ENCODE results near the gene SLC6A19.

SLC6A19 gene

DNA sequence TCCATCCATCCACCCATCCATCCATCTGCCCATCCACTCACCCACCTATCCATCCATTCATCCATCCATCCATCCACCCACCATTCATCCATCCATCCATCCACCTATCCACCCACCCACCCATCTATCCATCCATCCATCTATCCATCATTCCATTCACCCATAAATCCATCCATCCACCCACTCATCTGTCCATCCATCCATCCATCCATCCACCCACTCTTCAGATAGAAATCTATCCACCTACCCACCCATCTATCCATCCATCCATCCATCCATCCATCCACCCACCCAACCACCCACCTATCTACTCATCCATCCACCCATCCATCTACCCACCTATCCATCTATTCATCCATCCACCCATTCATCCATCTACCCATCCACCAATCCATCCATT lies 35.0 kb upstream of the SLC6A19 start:
- DNase-seq (ENCODE audit: low read depth): no peak

DNA sequence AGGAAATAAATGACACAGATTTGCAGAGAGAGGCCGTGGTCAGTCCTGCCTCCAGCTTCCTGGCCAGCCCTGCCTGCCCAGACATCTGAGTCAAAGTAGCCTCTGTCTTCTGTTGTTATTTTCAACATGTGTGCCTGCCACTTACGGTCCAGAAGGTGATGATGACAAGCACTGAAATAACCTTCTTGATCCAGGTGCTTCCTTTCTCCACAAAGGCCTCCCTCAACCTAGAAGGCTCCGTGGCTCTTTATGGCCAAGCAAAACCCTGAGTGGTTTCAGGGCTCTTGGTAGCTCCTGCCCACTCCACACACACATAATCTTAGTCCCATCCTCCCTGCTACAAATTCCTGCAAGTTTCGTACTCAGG lies 34.1 kb upstream of the SLC6A19 start:
- no peak for DNase-seq (ENCODE audit: low read depth)

DNA sequence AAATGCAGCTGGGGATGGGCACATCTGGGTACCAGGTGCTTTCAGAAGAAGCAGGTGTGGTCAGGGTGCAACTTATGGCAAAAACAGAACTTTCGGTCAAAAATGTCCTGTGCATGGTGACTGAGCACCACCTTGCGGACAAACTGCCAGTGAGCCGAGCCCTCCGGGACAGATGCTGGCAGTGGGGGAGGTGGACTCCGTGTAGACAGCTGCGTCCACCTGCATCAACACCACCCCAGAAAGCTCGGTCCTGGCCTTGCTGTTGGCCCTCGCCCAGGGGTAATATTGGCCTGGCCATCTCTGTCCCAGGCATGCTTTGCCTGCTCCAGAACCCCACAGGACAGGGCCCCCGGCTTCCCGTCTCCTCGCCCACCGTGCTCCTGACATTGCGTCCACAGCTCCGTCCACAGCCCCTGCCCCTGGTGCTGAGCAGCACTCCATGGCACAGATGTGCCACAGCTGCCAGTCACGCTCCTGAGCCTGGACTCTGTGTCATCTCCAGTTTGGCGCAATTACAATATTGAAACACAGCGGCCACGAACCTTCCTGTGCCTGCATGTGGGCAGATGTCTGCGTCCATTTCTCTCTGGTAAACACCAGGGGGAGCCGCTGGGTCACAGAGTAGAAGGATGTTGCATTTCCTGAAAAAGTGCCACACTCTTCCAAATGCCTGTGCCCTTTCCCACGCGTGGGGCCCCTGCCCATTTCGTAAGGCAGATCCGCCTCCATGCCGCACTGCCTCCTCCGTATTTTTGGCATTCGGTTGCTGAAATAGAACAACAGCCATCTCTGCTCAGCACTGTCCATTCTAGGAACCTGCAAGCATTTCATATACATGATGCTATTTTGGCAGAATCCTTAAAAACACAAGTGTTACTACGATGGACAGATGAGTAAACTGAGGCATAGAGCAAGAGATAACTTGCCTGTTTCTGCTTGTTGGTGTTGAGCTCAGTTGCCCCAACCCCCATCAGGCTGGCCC lies 33.4 kb upstream of the SLC6A19 start:
- peak; percentile 63 for DNase-seq (ENCODE audit: low read depth)

- DNase-seq (ENCODE audit: low read depth): no peak
Observed at GRCh38 chr5:1168796-1169195, 32.6 kb upstream of the SLC6A19 start.

GRCh38 chr5:1169211-1170115 lies 31.9 kb upstream of the SLC6A19 start:
- no peak for DNase-seq (ENCODE audit: low read depth)

DNA sequence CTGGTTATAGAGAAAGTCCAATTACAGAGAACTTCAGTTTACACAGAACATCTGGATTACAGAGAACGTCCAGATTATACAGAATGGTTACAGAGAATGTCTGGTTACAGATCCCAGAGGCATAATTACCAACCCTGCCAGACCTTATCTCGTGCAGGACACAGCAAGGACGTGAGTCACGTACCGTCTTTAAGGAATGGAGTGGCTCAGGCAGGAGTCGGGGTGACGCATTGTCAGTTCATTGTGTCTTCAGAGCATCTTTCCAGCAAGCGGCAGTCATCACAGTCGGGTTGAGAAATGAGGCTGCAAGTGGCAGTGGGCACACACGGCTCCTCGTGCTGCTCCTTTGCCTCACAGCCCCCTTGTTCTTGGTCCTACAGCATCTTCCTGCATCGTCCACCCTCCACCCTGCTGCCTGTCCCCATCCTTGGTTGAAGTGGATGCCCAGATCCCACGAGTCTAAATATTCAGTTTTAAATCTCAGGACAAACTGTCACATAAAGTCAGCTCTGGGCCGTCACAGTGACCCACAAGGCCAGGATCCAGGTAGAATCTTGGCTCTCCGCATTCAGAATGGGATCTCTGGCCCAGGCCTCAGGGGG lies 30.0 kb upstream of the SLC6A19 start:
- DNase-seq (ENCODE audit: low read depth): peak; percentile 63

- no peak for DNase-seq (ENCODE audit: low read depth)
Observed at GRCh38 chr5:1172007-1172581, 29.3 kb upstream of the SLC6A19 start.

- no peak for DNase-seq (ENCODE audit: low read depth)
Observed at GRCh38 chr5:1172670-1173404, 28.6 kb upstream of the SLC6A19 start.

DNA sequence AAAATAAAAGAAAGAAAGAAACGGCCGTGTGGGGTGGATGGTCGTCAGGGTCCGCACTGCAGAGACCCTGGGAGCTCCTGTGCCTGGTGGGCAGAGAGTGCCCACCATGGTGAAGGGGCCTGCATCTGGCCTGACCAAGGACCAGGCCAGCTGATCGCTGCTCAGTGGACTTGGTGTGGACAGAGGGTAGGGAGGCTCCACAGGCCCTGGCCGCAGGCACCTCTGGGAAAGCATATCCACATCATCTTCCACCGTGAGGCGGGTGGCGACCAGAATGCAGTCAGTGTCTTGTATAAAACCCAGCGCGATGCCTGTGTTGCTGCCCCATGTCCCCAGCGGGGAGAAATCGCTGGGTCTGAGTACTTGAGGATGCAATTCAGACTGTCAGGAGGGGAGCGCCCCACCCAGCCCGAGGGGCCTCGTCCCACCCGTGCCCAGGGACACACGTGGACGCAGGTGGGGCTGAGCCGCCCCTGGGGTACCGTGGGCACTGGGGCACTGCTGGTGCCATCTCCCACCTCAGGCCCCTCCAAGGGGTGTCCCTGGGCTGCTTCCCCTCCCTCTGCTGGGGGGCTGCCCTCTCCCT lies 27.8 kb upstream of the SLC6A19 start:
- no peak for DNase-seq (ENCODE audit: low read depth)

- peak; percentile 80 for DNase-seq (ENCODE audit: low read depth)
Observed at GRCh38 chr5:1174122-1174936, 27.1 kb upstream of the SLC6A19 start.

DNA sequence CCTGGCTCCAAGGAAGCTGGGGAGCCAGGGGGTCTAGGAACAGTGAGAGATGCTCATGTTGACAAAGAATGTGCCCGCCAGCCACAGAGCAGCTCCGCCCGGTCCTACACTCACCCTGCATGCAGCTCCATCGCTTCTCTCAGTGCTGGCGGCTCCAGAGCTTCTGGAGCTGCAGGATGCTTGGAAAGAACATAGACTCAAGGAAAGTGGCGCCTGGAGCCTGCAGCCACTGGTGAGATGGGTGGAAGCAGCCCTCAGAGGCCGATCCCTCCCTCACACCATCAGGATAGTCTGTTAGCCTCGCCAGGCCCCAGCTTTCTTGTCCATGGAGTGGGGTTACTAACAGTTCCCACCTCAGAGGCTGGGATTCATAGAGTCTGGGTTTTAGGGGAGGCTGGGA lies 26.4 kb upstream of the SLC6A19 start:
- no peak for DNase-seq (ENCODE audit: low read depth)

DNA sequence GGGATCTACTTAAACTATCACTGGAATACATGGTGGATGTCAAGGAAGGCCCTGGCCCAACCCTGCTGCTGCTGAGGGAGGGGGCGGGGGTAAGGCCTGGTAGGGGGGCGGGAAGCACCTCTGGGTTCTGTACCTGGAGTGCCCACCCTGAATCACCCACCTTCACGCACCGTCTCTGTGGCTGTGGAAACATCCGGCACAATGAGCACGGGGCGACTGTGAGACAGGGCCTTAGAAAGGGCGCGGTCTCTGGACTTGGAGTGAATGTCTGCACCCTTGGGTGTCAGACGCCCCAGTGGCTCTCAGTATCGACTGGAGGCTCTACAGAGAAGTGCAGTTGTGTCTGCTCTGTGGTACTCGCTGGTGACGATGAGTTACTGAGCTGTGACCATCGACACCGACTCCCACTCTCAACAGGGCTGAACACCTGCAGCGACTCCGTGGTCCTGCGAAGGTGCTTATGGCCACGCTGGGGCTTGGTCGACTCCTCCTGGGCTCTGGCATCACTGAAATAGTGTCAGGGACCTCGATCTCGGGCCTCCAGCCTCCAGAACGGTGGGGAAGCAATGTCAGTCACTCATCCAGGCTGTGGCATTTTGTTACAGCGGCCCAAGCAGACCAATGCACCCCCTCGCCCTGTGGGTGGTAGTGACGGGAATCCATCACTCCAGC lies 25.5 kb upstream of the SLC6A19 start:
- DNase-seq (ENCODE audit: low read depth): no peak

DNA sequence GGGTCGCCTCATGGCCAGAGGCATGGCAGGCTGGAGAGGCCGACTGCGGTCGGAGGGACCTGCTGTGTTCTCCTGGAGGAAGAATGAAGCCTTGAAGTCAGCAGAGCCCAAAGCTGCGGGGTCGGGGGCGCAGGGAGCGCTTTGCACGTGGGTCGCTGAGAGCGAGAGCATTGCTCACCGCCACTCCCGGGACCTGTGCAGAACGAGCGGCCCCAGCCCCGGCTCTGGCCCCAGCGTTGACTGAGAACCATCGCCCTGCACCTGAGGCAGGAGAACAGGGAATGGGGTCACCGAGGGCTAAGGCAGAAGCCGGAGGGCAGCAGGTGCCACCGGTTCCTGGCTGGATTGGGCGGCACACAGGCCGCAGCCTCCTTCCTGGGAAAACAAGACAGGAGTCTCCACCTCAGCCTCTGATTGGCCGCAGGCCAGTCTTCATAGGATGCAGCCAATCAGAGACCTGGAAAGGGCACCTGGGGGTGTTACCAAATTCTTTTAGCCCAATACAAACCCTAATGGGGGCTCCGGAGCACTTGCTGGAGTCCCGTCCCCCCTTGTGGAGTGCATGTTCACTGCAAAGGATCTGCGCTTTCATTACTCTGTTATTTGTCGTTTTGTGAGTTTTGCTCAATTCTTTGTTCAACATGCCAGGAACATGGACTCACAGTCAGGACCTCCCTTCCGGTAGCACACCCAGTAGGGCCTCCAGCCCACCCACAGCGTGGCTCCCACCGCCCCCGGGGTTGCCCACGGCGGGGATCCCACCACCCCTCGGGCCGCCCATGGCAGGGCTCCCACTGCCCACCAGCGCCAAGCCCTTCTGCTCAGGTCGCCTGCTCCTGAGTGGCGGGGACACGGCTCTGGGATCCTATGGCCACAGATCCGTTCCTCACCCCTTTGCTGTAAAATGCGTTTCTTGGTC lies 24.7 kb upstream of the SLC6A19 start:
- DNase-seq (ENCODE audit: low read depth): no peak

DNA sequence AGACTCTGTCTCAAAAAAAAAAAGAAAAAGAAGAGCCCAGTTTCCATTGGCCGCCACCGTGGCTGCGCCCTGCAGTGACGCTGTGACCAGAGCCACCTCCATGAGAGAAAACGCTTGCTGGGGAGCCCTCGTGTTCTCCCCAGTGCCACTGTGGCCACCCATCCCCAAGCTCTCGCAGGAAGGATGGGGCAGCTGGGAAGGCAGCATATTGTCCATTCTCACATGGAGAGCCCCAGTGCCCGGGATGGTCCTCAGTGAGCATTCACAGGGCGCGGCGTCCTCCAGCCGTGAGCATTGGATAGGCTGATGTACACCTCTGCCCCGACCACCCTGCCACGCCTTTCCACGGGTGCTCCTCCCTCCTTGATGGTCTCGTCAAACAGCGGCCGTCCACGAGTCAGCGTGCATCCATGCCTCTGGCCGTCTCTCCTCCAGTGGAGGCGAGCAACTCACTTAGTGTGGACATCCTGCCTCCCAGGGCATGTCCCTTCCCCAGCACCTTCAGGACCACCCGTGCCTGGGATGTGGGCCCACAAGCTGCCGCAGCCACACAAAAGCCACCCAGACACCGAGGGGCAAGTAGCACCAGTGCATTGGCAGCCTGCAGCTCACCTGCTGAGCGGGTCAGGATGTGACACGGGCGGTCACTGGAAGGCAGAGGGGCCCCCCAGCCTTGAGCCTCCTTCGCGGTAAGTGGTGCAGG lies 23.4 kb upstream of the SLC6A19 start:
- no peak for DNase-seq (ENCODE audit: low read depth)

DNA sequence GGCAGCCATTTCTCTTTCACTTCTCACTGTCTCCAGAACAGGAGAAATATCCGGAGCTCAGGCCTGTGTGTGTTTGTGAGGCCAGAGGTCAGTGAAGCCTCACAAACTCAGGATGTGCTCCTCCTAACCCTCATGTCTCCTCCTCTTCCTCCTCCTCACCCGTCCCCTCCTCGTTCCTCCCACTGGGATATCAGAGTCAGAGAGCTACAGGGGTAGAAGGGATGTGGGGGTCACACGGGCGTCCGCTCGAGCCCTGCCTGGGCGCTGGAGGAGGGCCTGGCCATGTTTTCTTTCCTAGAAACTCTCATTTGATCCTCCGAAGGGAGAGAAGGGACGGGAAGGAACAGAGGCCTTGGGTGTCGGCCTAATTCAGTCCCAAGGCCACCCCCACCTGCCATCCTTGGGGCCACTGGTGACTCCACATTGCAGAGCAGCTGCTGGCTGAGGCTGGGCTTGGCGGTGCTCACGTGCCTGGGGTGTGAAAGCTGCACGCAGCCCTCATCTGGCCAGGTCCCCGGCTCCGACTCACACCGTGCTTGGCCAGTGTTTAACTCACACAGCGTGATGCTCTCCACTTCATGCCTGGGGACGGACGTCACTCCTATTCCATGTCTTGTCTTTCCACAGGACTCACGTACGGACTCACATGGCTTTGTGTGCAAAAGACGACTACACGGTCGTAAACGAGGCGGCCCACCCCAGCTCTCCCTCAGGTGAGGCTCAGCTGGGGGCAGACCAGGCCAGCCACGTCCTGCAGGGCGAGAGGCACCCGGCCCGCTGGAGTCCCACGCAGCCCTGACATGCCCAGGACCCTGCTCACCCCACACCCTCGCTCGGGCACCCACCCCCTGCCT lies 22.6 kb upstream of the SLC6A19 start:
- DNase-seq (ENCODE audit: low read depth): no peak

GRCh38 chr5:1179383-1179715 lies 22.0 kb upstream of the SLC6A19 start:
- DNase-seq (ENCODE audit: low read depth): no peak

DNA sequence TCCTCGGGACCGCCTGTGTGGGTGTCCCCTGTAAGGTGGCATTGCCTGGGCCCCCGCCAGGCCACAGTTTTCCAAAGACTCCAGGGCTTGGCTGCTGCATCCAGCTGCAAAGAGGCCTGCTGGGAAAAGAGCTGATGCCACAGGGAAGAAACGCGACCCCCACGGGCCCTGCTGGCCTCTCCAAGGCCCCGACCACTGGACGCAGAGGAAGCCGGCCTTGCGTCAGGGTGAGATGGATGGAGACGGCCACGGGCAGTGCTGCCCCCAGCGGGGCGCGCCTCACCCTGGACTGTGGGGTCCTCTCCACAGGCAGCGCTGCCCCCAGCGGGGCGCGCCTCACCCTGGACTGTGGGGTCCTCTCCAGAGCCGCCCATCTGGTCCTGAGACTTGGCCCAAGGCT lies 21.3 kb upstream of the SLC6A19 start:
- DNase-seq (ENCODE audit: low read depth): no peak
